CD4-positive, alpha-beta T cell treated with Interleukin-15 for 4 hours (primary cell): ENCODE data around the gene PEPD.

ENCODE experiments used
- DNase-seq: peaks from one replicate; pipeline ENCODE4 v3.0.0-alpha.2; 2020; ENCODE audit warnings: low spot score

The PEPD gene

GRCh38 chr19:33383720-33384292, 137.8 kb downstream of the PEPD start:
- no peak for DNase-seq

DNA sequence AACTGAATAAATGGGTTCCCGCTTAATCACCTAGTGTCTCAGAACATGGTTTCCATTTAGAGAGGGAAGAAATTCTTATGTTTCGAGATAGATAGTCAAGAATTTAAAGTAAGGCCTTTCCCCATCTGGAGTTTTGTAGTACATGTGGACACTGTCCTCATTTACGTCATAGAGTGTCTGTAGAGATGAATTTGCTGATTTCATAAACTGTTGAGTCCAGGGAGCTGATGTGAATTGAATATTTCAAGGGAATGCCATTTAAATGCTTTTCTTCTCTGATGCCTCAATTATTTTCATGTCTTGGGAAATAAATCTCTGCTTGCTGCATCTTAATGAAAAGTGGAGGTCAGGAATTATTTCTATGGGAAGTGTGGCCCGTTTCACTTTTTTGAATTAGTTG, 138.6 kb downstream of the PEPD start:
- DNase-seq = no peak

DNA sequence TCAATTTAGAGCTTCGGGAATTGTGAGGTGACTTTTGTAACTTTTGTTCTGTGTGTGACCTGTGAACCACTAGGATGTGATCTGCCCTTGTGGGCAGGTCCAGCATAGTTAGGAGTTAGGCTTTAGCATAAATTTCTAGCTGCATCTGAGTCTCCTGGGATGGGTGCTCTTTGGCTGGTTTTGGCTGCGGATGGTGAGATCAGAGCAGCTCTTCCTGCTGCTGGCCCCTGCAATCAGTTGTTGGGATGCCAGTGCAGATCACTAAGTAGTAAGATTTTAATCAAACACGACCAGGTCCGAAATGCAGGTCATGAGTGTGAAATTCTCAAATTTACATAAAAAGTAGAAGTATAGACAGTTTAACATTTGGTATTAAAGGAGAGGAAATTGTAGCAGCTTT, 139.6 kb downstream of the PEPD start:
- no peak for DNase-seq

DNA sequence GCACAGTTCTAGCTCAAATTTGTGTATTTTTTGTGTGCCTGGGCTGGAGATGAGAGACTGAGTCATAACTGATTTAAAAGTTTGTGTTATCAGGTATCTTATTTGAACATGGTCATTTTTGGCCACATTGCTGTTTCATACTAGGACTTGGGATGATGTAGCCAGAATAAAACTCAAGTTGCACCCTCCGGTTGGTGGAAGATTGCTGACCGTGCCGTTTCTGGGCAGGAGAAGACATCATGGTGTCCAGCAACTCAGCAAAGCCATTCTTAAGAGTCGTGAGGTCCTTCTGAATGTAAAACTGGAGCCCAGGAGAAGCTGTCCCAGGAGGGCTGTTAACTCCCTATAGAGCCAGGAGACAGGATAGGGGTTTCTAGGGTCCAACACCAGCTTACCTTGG, 140.5 kb downstream of the PEPD start:
- DNase-seq = no peak

GRCh38 chr19:33379151-33379829, 142.3 kb downstream of the PEPD start:
- DNase-seq = no peak

DNA sequence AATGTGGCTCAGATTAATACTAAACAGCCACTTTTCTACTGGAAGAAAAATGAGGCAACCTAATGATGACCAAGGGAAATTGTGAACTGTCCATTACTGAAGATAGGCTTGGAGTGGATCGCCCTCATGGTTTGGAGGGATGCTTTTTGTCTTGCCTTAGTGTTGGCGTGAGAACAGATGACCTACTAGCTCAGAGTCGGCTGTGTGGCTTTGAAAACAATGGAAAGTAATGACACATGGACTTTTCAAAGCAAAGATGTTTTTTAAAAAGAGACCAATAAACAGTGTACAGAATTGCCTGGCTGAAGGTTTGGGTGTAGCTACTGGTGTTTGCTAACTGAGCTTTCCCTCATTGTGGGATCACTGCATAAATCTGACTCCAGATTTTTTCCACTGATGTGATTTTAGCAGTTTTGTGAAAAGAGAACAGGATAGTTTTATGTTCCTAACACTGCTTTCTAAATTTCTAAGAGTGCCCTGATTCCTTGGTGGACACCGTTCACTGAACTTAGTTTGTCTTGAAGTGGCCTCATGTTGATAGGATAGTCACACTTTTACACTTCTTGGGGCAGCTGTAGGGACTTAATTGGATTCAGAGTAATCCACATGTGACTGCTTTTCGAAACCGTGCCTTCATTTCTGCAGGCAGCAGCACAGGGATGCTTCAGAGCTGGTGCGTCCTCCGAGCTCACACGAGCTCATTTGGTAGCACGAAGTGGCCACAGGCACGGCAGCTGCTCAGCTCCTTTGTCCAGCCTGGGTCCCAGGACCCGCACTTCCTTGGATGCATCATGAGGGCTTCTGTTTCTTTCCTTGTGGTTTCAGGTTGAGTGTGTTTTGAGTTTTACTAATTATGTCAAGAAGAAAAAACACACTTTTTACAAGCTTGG, 143.8 kb downstream of the PEPD start:
- DNase-seq = no peak

GRCh38 chr19:33376941-33377557, 144.5 kb downstream of the PEPD start:
- DNase-seq = no peak

DNA sequence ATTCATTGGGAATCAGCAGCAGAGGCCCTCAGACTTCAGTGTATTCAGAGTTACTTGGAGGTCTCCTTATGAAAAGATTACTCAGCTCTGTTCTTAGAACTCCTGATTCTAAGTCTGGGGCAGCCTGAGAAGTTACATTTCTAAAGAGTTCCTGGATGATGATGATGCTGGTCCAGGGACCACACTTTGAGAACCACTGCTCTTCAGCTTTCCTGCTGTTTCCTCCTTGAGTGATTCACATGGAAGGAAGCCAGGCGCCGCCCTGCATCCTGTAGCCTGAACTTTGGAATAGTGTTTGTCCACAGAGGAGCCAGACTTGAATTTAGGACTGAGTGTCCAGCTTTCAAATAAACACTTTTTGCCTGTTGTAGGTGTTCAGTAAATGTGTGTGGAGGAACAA, 145.2 kb downstream of the PEPD start:
- no peak for DNase-seq

DNA sequence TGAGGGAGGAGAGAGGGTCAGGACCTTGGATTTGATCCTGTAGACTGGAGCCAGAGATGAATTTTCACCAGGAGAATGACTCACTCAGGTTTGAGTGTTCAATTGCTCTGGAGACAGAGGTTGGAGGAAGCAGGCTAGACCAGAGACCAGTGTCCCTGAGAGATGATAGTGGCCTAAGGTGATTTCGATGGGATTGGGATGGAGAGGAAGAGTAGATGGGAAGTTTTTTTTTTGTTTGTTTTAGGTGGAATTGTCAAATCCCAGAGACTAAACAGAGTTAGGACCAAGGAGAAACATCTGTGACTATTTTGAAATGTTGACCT, 145.8 kb downstream of the PEPD start:
- DNase-seq = no peak

GRCh38 chr19:33375156-33375836, 146.3 kb downstream of the PEPD start:
- no peak for DNase-seq

DNA sequence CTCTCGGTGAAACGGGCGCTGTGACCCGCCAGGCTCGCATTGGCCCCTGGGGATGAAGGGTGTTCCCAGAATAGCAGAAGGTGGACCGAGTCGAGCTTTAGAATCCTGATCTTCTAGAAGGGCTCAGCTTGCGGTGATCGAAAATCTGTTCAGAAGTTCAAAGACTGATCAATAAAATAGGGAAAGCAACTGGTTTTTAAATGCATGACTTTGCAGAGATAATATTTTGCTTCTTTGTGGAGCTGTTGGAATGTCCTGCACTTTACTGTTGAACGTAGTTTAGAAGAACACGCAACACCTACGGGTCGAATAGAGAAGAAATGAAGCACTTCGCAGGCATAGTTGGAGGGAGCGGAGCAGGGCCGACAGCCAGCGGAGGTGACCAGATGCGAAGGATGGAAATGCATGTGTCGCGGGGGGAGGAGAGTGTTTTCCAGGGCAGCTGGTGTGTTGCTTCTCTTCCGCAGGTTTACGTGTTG, 147.3 kb downstream of the PEPD start:
- DNase-seq = no peak

GRCh38 chr19:33373453-33374235, 147.9 kb downstream of the PEPD start, which contains the start of gene CEBPG:
TSS of gene CEBPG (plus strand) at chr19:33373709. CDS start at chr19:33379240, 5,531 bp downstream.
- peak; percentile 95 for DNase-seq

DNA sequence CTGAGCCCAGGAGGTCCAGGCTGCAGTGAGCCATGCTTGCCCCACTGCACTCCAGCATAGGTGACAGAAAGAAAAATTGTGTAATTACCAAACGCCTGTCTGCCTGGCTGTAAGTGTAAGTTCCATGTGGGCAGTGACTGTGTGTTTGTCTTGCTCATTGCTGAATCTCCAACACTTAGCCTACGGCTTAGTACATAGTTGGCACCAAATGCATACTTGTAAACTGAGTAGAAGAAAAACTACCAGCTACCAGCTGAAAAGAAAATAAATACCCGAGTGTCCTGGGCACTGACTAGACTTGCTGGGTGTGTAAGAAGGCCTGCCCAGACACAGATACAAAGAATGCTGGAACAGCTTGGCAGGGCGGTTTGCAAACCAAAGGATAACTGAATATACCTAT, 150.8 kb downstream of the PEPD start:
- DNase-seq = no peak

DNA sequence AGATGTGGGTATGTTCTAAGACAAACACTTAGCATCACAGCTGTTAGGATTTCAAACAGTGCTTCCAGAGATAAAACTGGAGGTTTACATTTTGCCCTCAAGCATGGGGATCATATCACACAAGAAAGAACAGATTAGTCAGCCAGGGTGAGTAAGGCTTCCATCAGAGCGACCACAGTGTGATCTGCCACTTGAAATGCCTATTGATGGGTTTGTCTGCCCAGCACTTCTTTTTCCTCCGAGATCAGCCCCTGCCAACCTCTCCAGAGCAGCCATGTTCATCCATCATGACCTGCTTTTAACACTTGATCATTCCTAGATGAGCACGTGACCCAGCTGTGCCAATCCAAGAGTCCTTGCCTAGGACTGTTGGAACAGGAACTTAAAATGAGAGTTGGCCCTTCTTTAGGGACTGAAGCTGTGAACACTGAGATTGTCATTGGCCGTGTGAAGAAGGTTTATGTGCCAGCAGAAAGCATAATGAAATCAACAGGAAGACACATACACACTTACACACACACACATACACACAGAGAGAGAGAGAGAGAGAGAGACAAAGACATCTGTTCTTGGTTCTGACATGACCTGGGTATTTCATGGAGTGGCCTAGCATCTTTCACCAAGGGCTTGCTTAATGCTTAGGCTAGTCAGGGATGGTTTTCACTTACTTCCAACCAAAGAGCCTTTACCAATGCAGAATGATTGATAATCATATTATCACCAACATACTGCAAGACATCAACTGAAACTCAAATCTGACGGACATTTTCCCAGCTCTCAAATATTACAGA, 153.3 kb downstream of the PEPD start:
- no peak for DNase-seq

DNA sequence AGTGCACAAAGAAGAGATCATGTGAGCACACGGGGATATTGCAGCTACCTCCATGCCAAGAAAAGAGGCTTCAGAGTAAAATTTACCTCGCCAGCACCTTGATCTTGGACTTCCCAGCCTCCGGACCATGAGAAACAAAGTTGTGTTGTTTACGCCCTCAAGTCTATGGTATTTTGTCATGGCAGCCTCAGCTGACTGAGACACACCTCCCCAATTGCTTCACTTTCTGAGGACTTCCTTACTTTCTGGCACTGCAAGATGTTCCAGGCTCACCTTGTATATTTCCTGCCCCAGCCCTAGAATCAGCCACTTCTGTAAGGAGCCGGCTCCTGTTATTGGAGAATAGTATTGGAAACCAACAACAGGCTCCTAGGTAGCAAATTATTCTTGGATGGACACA, 154.7 kb downstream of the PEPD start:
- no peak for DNase-seq

DNA sequence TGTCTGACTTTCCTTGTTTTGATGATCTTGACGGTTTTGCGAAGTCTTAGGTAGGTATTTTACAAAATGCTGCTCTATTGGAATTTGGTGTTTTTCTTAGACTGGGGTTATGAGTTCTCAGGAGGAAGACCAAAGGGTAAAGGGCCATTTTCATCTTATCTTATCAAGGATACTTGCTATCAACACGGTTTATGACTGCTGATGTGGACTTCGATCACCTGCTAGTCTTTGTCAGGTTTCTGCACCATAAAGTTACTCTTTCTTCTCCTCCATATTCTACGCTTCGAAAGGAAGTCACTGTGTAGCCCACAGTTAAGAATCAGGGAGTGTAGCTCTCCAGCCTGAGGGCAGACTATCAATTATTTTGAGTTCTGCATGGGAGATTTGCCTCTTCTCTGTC, 155.5 kb downstream of the PEPD start:
- DNase-seq = no peak

DNA sequence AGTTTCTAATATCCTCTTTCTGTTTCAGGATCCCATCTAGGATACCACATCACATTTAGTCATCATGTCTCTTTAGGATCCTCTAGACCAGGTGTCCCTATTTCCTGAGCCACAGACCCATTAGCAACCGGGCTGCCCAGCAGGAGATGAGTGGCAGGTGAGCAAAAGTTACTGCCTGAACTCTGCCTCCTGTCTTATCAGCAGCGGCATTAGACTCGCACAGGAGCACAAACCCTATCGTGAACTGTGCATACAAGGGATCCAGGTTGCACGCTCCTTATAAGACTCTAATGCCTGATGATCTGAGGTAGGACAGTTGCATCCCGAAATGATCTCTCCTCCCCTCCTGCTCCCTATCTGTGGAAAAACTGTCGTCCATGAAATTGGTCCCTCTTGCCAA, 155.9 kb downstream of the PEPD start:
- DNase-seq = no peak

DNA sequence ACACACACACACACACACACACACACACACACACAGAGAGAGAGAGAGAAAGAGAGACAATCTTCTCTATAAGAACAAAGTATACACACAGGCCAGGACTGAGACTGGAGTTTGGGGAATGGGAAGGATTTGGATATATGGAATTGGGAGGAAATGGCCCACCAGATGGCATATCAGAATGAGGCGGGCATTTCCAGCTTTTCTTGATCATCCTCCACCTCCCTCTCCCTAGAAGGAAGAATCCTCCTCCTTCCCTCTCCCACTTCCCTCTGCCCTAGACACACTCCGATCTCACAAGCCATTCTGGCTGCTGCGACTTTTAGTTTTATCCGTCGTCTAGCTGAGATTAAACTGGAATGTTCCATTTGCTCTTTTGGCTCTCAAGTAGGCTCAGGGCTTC, 158.1 kb downstream of the PEPD start:
- DNase-seq = no peak

- no peak for DNase-seq
Measured at GRCh38 chr19:33362508-33363228, 158.9 kb downstream of the PEPD start.

DNA sequence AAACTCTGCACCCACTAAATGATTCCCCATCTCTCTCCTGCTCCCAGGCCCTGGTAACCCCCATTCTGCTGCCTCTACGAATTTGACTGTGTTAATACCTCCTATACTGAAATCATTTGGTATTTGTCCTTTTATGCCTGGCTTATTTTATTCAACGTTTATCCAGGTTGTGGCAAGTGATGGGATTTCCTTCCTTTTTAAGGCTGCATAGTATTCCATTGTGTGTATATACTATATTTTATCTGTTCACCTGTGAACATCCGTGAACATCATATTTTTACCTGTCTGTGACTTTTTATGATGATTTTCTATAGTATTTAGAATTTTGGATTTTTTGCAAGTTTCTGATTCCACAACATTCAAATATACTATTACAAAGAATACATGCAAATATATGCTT, 162.0 kb downstream of the PEPD start:
- DNase-seq = no peak
